Common myeloid progenitor, CD34-positive (primary cell): Measurements from ENCODE around the gene BARX1.

ENCODE experiments used
- CTCF ChIA-PET: fragments of 350-600 bp; sonication (Branson Sonifier 250); formaldehyde crosslinking; loops from one replicate; lab custom pipeline; 2021; ENCODE audit warnings: antibody characterized with exemption; lab: Charles Lee
- POLR2A ChIA-PET: fragments of 350-600 bp; sonication (Branson Sonifier 250); formaldehyde crosslinking; loops from one replicate; lab custom pipeline; 2021; ENCODE audit warnings: antibody characterized with exemption; lab: Charles Lee
- DNase-seq, 3 donors: peaks; one replicate each; pipeline versions ENCODE4 v3.0.0 to v3.0.0-alpha.2; 2013
- H3K27ac ChIP-seq, 2 experiments: 1 replicate in 1 of 2; 2 replicates in 1 of 2; pipeline ENCODE4 v1.7.0; 2013; ENCODE audit warnings: inconsistent platforms in 2 of 2, low read length in 2 of 2, mild to moderate bottlenecking in 2 of 2, low read depth in 1 of 2, moderate library complexity in 1 of 2; ENCODE audit not compliant: severe bottlenecking in 2 of 2, insufficient read depth in 1 of 2, poor library complexity in 1 of 2
- H3K27me3 ChIP-seq, 5 experiments: replicated peaks in 2 of 5; 1 replicate in 3 of 5; 2 replicates in 2 of 5; pipeline versions ENCODE4 v1.6.1 to v1.7.0; 2013; ENCODE audit warnings: low read length in 4 of 5, mild to moderate bottlenecking in 2 of 5, moderate library complexity in 2 of 5, inconsistent platforms in 1 of 5; ENCODE audit not compliant: insufficient read depth in 5 of 5, control insufficient read depth in 4 of 5
- H3K36me3 ChIP-seq, 4 experiments: 1 replicate in 2 of 4; 2 replicates in 2 of 4; pipeline versions ENCODE4 v1.6.1 to v1.7.0; 2013; ENCODE audit warnings: low read length in 3 of 4, control low read depth in 1 of 4, mild to moderate bottlenecking in 1 of 4; ENCODE audit not compliant: control insufficient read depth in 4 of 4, insufficient read depth in 4 of 4
- H3K4me1 ChIP-seq, 4 experiments: 1 replicate in 3 of 4; 2 replicates in 1 of 4; pipeline versions ENCODE4 v1.6.1 to v1.7.1; 2013; ENCODE audit warnings: low read length in 3 of 4, mild to moderate bottlenecking in 3 of 4, control low read depth in 1 of 4, inconsistent platforms in 1 of 4, moderate library complexity in 1 of 4; ENCODE audit not compliant: control insufficient read depth in 4 of 4, insufficient read depth in 4 of 4; ENCODE audit errors: control extremely low read depth in 1 of 4
- H3K4me3 ChIP-seq, 7 experiments: 1 replicate in 4 of 7; 2 replicates in 3 of 7; pipeline versions ENCODE4 v1.5.1 to v1.7.0; 2013; ENCODE audit warnings: mild to moderate bottlenecking in 7 of 7, low read length in 6 of 7, moderate library complexity in 6 of 7, inconsistent platforms in 2 of 7, low read depth in 2 of 7, control low read depth in 1 of 7; ENCODE audit not compliant: insufficient read depth in 4 of 7, control insufficient read depth in 1 of 7; ENCODE audit errors: extremely low read depth in 1 of 7
- H3K9me3 ChIP-seq, 5 experiments: 1 replicate in 4 of 5; 2 replicates in 1 of 5; pipeline versions ENCODE4 v1.6.1 to v1.7.1; 2013; ENCODE audit warnings: low read length in 4 of 5, mild to moderate bottlenecking in 2 of 5, inconsistent platforms in 1 of 5, low read depth in 1 of 5, moderate library complexity in 1 of 5; ENCODE audit not compliant: control insufficient read depth in 4 of 5, insufficient read depth in 2 of 5; ENCODE audit errors: control extremely low read depth in 1 of 5
- WGBS: methylation state at CpG from one replicate; pipeline ENCODE4 v1.1.5; 2013; ENCODE audit not compliant: insufficient coverage; 5-methylcytosine and 5-hydroxymethylcytosine counted together

The BARX1 gene

DNA sequence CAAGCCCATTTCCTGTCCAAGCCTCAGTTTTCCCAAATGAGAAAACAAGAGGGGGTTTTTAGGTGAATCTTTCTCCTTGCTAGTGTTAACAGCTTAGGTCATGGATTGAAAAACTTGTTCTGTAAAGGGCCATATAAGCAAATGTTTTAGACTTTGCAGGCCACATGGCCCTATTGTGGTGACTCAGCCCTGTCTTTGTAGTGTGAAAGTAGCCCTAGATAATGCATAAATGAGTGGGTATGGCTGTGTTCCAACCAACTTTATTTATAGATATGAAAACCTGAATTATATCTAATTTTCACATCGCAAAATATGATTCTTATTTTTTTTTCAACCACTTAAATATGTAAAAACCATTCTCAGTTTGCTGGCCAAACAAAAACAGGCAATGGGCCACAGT, 6.9 kb upstream of the BARX1 start:
- WGBS, result 71% methylated on average over 1 of the region's 1 CpG
- H3K27me3 ChIP-seq, result peaks cover 9 to 75% (median 39%) of the 10 kb centered on the region in 5 experiments
- H3K27ac ChIP-seq, result no peak overlapping the region
- H3K9me3 ChIP-seq, result no peaks in the 10 kb centered on the region
- ChIA-PET CTCF (interaction anchor here (1.8 to 6.5 kb wide), 2 partner anchors 46 to 279 kb away, joined by 6 to 91 read pairs; no protein-coding TSS in a partner anchor), POLR2A (no interaction called here)
- no peaks in the 10 kb centered on the region for H3K36me3 ChIP-seq
- H3K4me3 ChIP-seq, result no peak overlapping the region
- H3K4me1 ChIP-seq, result peaks cover 0 to 31% (median 26%) of the 10 kb centered on the region in 4 experiments
- peak in 1 of 3 donors; percentile 24 for DNase-seq

DNA sequence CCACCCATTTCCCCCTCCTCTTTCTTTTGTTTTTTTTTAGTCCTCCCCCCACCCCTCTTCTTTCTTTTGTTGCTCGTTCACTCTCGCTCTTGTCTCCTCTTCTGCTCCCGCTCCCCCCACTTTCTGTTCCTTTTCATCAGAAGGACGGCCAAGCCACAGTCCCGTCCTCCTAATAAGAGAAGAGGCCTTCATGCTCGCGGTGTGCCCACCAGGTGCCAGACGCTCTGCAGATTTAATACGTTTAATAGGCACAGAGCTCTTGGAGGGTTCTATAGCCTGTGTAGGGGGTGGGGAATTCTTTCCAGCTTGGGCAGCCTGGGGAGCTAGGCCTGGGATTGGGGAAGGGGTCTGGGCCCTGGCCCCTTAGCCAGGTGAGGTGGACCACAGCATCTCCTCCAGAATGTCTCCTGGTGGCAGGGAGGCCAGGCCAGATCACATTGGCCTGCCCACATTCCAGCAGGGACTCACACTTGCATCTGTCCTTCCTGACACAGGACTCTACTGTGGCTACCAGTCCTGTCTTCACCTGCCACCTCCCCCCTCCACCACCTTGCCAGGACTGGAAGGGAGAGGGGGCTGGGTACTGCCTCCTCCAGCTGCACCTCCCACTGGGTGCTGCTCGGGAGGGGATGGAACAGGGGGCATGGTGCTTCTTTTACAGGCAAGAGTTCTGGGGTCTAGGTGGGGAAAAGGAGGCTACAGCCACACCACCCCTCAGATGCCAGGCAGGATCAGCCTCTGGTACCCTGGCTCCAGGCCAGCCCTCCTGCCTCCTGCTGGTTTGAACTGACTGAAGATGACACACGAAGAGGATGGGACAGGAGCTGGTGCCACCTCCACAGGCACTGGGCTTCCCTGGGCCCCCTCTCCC, 6.1 kb upstream of the BARX1 start:
- Histone ChIP-seq H3K36me3 (no peaks in the 10 kb centered on the region), H3K27ac (no peak overlapping the region), H3K9me3 (peaks cover 0 to 4% (median 0%) of the 10 kb centered on the region in 5 experiments), H3K4me3 (no peak overlapping the region), H3K4me1 (peaks cover 0 to 31% (median 26%) of the 10 kb centered on the region in 4 experiments), H3K27me3 (peaks cover 9 to 82% (median 46%) of the 10 kb centered on the region in 5 experiments)
- ChIA-PET POLR2A (no interaction called here), CTCF (interaction anchor here (0.9 to 6.5 kb wide), 3 partner anchors 12 to 279 kb away, joined by 4 to 91 read pairs (median 5); no protein-coding TSS in a partner anchor)
- DNase-seq, result no peak
- WGBS, result 8% methylated on average over 5 of the region's 11 CpGs

GRCh38 chr9:93960221-93960970, 5.2 kb upstream of the BARX1 start:
- H3K36me3 ChIP-seq, result no peaks in the 10 kb centered on the region
- H3K9me3 ChIP-seq, result peaks cover 0 to 5% (median 0%) of the 10 kb centered on the region in 5 experiments
- CTCF ChIA-PET, result interaction anchor here (1.0 to 6.5 kb wide), 2 partner anchors 11 to 278 kb away, joined by 5 to 91 read pairs; no protein-coding TSS in a partner anchor
- H3K4me3 ChIP-seq, result peak overlapping the region in 1 of 7 experiments; percentile 28
- no peak overlapping the region for H3K27ac ChIP-seq
- WGBS, result 6% methylated on average over 62 of the region's 63 CpGs
- peaks cover 9 to 89% (median 54%) of the 10 kb centered on the region in 5 experiments for H3K27me3 ChIP-seq
- POLR2A ChIA-PET, result interaction anchor here (0.7 kb wide), 1 partner anchor 208 kb away, joined by 3 read pairs; no protein-coding TSS in a partner anchor
- DNase-seq, result no peak
- peaks cover 0 to 38% (median 32%) of the 10 kb centered on the region in 4 experiments for H3K4me1 ChIP-seq

- H3K4me1 ChIP-seq, result peaks cover 0 to 42% (median 34%) of the 10 kb centered on the region in 4 experiments
- H3K27me3 ChIP-seq, result peaks cover 9 to 89% (median 55%) of the 10 kb centered on the region in 5 experiments
- peaks cover 0 to 5% (median 0%) of the 10 kb centered on the region in 5 experiments for H3K9me3 ChIP-seq
- ChIA-PET CTCF (interaction anchor here (0.8 to 6.5 kb wide), 4 partner anchors 11 to 277 kb away, joined by 3 to 91 read pairs (median 5); no protein-coding TSS in a partner anchor), POLR2A (interaction anchor here (0.7 kb wide), 1 partner anchor 209 kb away, joined by 3 read pairs; no protein-coding TSS in a partner anchor)
- WGBS, result 7% methylated on average over 6 of the region's 10 CpGs
- H3K36me3 ChIP-seq, result no peaks in the 10 kb centered on the region
- DNase-seq, result no peak
- no peak overlapping the region for H3K4me3 ChIP-seq
- no peak overlapping the region for H3K27ac ChIP-seq
These were observed 4.6 kb upstream of the BARX1 start for GRCh38 chr9:93959739-93960154.

- POLR2A ChIA-PET, result no interaction called here
- H3K4me1 ChIP-seq, result peaks cover 0 to 48% (median 36%) of the 10 kb centered on the region in 4 experiments
- peaks cover 0 to 5% (median 0%) of the 10 kb centered on the region in 5 experiments for H3K9me3 ChIP-seq
- peaks cover 9 to 89% (median 61%) of the 10 kb centered on the region in 5 experiments for H3K27me3 ChIP-seq
- DNase-seq, result peak in 1 of 3 donors; percentile 50
- CTCF ChIA-PET, result interaction anchor here (0.8 to 6.5 kb wide), 4 partner anchors 10 to 277 kb away, joined by 3 to 91 read pairs (median 5); no protein-coding TSS in a partner anchor
- WGBS, result 4% methylated on average over 49 of the region's 66 CpGs
- no peaks in the 10 kb centered on the region for H3K36me3 ChIP-seq
- no peak overlapping the region for H3K27ac ChIP-seq
- H3K4me3 ChIP-seq, result peak overlapping the region in 6 of 7 experiments; percentile 0 to 62 (median 40)
These were observed 3.9 kb upstream of the BARX1 start for GRCh38 chr9:93958819-93959682.
